ENCODE measurements around the gene JCAD.
"Not testable (repeated sequence)": the region's sequence is repeated elsewhere in the genome, so short reads cannot be mapped to it uniquely, and the experiment has no call there.

Gene JCAD

GRCh38 chr10:30059209-30060107, at the start of gene JCAD:
Gene JCAD (minus strand): TSS chr10:30059586. CDS start chr10:30047812, 11,774 bp downstream.
- peak in 1 of 2 donors; percentile 15 for DNase-seq (ENCODE audit: low read depth in 1 of 2, low spot score in 1 of 2)

- DNase-seq (ENCODE audit: low read depth in 1 of 2, low spot score in 1 of 2) = no peak
Measured at GRCh38 chr10:30106987-30107386, 47.6 kb upstream of the JCAD start.

DNA sequence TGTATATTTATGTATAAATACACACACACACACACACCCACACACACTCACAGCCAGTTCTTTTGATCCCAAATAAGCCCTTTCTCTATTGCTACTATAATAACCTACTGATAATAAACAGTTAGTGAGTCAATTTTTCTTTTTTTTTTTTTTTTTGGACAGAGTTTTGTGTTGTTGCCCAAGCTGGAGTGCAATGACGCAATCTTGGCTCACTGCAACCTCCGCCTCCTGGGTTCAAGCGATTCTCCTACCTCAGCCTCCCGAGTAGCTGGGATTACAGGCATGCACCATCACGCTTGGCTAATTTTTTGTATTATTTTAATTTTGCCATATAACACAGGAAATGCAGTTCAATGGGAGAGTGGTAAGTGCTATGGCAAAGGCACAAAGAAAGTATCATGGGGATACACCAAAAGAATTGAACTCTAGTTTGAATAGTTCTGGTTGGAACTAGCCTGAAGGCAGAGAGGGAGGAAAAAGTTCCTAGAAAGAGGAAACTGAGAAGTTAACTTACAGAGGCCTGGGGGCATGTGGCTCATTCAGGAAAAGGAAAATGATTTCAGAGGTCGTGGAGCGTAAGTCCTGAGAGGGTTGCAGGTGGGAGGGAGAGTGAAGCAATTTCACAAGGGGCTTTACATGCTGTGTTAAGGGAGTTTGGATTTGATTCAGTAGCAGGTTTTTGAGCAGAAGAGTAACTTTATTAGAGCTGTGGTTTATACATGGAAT, 44.4 kb upstream of the JCAD start:
- DNase-seq (ENCODE audit: low read depth in 1 of 2, low spot score in 1 of 2) = no peak

- not testable (repeated sequence) for DNase-seq (ENCODE audit: low read depth in 1 of 2, low spot score in 1 of 2)
Measured at GRCh38 chr10:30099706-30100105, 40.3 kb upstream of the JCAD start.

DNA sequence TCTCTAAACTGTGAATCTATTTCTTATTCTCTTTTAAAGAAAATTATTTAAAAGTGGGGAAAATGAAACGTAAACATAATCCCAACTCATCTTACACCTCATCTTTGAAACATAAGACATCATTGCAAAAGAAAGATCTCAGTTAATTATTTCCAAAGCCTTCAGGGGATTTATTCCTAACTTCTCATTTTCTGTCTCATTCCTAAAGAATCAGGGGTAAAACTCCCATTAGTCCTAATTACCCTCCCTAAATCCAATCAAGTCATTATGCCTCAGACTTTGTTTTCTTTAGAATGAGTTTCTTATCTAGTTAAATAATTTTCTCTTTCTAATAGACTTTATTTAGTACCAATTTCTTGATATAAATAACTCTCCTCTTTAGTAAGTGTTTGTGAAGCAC, 39.7 kb upstream of the JCAD start:
- DNase-seq (ENCODE audit: low read depth in 1 of 2, low spot score in 1 of 2) = no peak

- no peak for DNase-seq (ENCODE audit: low read depth in 1 of 2, low spot score in 1 of 2)
Measured at GRCh38 chr10:30098629-30099028, 39.2 kb upstream of the JCAD start.

DNA sequence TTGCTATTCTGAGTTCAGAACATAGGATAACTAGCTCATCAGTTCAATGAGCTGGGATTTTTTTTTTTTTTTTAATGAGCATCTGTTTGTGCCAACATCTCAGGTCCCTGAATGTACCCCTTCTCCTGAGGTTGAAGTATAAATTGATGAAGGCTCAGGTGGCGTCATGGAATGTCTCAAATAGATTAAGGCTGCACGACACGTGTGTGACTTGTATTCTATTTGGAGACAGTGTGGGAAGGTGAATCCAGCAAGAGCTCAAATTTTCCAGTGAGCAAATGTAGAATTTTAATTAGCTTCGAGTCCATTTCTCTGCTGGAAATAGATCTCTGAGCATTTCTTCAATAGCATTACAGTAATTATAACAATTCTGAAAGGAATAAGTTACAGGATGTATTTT, 37.2 kb upstream of the JCAD start:
- no peak for DNase-seq (ENCODE audit: low read depth in 1 of 2, low spot score in 1 of 2)

DNA sequence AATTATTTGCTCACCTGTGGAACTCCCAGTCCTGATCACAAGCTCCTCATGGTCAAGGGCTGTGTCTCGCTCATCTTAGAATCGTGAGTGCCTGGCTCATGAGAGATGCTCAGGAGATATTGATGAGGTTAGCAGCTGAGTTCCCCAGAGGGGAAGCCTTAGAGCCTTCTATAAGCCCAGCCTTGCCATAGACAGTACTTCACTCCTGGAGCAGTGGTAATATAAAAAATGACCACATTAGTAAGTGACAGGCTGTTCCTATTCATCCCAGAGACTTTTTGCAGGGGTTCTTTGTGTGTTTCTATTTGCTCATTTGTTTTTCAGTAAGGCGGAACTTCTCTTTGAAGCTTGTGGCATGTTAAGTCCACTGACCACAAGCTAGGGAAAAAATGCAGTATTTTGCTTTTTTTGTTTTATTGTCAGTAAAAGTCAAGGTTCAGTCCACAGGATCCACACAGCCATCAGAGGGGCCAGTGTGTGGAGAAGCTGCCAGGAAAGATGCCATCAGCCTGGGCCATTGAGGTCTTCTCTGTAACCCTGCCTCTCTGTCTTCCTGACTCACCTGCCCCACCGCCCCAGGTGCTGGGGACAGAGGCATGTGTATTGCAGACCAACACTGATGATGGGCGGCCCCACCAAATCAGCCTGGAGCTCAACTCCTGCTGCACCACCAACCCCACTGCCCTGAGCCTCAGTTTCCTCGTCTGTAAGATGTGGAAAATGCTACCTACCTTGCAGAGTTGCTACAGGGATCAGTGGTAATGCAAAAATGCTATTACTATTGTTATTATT, 36.4 kb upstream of the JCAD start:
- DNase-seq (ENCODE audit: low read depth in 1 of 2, low spot score in 1 of 2) = no peak

DNA sequence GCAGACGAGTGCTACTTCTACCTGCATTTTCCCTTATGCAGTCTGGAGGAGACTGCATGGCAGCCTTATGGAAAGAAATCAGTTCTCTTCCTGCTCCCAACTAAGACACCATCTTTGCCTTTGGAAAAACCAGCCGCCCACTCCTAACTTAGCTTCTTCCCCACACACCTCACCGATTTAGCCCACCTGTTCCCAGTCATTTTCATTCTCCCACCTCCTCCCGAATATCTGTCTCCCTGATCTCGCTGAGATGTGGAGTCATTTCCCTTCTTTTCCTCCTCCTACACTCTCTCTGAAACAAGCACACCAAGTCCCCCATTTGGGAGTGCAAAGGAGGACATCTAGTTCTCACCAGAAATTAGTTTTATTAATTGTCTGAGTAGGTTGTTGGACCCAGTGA, 35.2 kb upstream of the JCAD start:
- no peak for DNase-seq (ENCODE audit: low read depth in 1 of 2, low spot score in 1 of 2)

GRCh38 chr10:30093303-30093950, 34.0 kb upstream of the JCAD start:
- no peak for DNase-seq (ENCODE audit: low read depth in 1 of 2, low spot score in 1 of 2)

DNA sequence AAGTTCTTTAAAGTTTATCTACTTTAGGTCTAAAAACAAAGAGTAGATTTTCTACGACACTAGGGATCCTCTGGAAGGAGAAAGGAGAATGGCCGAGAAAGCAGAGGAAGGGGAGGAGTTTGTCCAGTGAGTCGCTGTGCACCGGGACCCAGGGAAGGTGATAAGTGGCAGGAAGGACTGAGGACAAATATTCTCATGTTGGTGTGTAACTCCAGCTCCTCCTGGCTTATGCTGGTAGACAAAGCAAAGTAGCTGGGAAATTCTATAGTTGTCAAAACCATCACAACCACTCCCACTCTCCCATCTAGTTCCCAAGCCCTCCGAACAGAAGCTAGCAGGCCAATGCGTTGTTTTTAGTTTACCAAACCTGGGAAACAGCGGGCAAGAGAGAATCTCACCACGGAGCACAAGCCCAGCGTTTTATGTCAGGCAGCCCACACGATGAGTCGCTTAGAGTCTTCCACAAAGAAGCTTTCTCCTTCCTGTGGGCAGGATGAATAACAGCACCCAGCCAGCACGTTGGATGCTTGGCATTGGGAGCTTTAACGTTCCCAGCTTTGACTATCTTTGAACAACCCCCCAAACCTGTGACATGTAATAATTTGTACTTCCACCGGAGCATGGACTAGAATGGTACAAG, 32.9 kb upstream of the JCAD start:
- no peak for DNase-seq (ENCODE audit: low read depth in 1 of 2, low spot score in 1 of 2)

GRCh38 chr10:30091136-30091535, 31.8 kb upstream of the JCAD start:
- no peak for DNase-seq (ENCODE audit: low read depth in 1 of 2, low spot score in 1 of 2)

DNA sequence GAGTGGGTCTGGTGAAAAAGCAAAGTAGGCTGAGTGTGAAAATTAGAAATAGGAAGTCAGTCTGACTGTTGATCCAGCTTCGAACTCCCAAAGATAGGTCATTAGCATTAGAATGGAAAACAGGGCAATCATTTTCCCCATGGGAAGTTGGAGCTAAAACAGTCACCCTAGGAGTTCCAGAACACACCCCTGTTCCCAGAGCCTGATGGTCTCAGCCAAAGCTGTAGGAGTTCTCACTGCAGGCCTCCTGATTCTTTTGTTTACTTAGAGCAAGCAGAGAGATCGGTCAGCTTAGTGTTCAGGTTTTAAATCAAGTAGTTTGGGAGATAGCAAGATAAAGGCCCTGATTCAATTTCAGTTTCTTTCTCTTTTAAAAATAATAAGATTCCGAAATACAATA, 28.8 kb upstream of the JCAD start:
- DNase-seq (ENCODE audit: low read depth in 1 of 2, low spot score in 1 of 2) = no peak

DNA sequence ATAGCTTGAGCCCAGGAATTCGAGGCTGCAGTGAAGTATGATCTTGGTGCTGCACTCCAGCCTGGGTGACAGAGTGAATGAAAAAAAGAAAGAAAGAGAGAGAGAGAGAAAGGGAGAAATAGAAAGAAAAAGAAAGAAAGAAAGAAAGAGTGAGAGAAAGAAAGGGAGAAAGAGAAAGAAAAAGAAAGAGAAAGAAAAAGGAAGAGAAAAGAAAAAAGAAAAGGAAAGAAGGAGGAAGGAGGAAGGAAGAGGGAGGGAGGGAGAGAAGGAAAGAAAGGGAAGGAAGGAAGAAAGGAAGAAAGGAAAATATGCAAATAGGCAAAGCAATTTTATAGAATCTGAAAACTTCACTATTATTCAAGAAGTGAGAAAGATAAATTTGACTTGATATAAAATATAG, 24.5 kb upstream of the JCAD start:
- DNase-seq (ENCODE audit: low read depth in 1 of 2, low spot score in 1 of 2) = no peak

DNA sequence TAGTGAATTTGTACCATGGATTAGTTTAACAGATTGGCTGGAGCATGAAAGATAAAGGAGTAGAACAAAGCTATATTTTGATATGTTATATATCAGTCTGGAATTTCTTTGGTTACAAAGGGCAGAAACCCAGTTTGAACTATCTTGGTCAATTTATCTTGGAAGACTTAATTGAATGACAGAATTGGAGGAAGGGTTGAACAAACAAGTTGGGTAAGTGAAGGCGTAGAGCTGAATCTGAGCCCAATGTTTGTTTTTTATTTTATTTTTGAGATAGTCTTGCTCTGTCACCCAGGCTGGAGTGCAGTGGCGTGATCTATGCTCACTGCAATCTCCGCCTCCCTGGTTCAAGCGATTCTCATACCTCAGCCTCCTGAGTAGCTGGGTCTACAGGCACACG, 21.8 kb upstream of the JCAD start:
- DNase-seq (ENCODE audit: low read depth in 1 of 2, low spot score in 1 of 2) = no peak

DNA sequence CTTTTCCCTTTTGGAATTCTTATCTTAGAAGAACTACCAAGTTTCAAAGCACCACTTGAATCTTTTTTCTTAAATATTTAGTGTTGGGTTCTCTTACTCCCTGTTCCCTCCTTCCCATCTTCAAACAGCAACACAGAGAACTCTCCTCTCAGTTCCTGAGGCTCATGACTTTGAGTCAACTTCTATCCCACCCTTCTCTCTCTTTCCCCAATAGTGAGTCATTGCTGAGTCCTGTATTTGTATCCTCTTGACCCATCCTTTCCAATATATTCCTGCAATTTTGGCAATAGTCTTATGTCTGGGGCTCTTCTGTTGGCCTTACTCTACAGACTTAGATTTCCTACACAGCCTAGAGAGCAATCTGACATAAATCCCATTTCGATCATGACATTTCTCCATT, 20.8 kb upstream of the JCAD start:
- DNase-seq (ENCODE audit: low read depth in 1 of 2, low spot score in 1 of 2) = no peak

DNA sequence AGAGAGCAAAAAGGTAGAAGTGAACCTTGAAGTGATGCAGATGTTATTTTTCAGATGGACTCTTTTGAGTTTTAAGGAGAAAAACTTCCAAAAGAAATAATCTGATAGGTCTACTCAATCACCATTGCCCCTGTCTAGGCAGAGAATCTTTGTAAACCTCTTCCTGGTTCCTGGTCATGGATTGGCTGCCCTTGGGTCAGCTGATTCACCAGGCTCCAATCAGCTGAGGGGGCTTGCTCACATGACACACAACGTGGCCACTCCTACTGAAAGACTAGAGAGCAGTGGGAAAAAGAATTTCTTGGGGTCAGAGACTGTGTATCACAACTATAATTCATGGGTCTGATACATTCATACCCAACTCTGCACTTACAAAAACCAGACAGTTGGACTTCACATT, 20.0 kb upstream of the JCAD start:
- no peak for DNase-seq (ENCODE audit: low read depth in 1 of 2, low spot score in 1 of 2)

DNA sequence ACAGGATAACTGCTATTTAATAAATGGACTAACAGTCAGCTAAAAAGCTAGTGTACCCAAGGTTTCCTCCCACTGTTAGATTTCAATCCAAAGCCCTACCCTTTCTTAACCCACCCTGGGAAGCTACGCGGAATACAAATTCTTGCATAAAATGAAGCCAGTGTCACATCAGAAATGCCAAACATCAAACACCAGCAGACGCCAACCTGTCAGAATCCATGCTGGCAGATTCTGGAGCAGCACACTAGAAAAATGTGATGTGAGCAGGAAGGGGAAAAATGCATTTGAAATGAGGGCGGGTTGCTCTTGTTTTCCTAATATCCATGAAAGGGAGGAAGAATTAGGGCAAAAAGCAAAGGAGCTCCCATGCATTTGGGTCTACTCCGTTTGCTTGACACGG, 16.1 kb upstream of the JCAD start:
- no peak for DNase-seq (ENCODE audit: low read depth in 1 of 2, low spot score in 1 of 2)

GRCh38 chr10:30074933-30075332, 15.5 kb upstream of the JCAD start:
- DNase-seq (ENCODE audit: low read depth in 1 of 2, low spot score in 1 of 2) = no peak

DNA sequence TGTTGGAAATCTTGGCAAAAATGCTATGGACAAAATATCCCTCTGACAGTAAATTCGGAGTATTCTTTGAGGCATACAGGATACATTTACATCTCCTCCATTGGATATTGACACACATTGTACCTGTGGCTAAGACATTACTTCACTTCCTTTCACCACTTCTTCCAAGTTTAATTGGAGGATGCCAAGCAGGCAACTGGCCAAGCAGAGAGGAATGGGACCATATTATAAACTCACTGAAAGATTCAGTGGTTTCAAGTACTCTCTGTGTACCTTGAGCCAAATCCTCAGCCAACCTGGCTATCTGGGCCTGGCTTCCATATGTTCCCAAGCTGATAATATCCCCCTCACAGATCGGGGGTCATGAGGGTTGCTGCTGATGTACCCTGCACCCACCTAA, 14.7 kb upstream of the JCAD start:
- DNase-seq (ENCODE audit: low read depth in 1 of 2, low spot score in 1 of 2) = no peak

DNA sequence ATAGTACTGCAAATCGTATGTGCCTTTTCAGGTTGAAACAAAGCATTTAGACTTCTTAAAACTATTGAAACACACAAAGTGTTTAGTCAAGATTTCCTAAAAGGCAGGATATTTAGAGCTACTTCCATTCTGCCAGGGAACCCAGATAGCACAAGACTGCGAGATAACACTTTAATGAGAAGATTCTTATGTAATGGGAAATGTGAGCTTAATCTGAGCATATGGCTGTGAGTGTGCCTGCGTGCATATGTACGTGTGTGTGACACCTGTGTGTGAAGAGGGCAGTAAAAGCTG, 14.3 kb upstream of the JCAD start:
- DNase-seq (ENCODE audit: low read depth in 1 of 2, low spot score in 1 of 2) = no peak
